ENCODE results near the gene CHRNE. TPM values are rescaled to one million over a fixed set of nuclear protein-coding genes. Genes with fewer than 3 reads are reported as not detected.

Gene CHRNE
- total and polyA plus RNA-seq, 2 of the 13 experiments (the other 11 are each of a cell fraction or from before 2014, with no cell fraction given), result 0.53 to 0.59 TPM

- TF ChIP-seq PBX2 (CRISPR knock-in tag; IDR thresholded peaks at IDR 0.05), result no peak
- 0 out of 2 replicates have a peak, but pooled peaks have one; percentile 43 for TF ChIP-seq ZSCAN31 (CRISPR knock-in tag; IDR thresholded peaks at IDR 0.05; ENCODE audit: low read depth)
- peak; percentile 51; the same call in 1 of the 2 replicates for TF ChIP-seq ZNF431 (CRISPR knock-in tag; IDR thresholded peaks at IDR 0.05; ENCODE audit: borderline replicate concordance, low read depth)
- TF ChIP-seq ZNF788 (CRISPR knock-in tag; IDR thresholded peaks at IDR 0.05; ENCODE audit: borderline replicate concordance), result peak; percentile 83; the same call in 1 of the 2 replicates
- peak; percentile 83 for TF ChIP-seq PITX1 (CRISPR knock-in tag; IDR thresholded peaks at IDR 0.05)
- TF ChIP-seq NFE2L1 (CRISPR knock-in tag; IDR thresholded peaks at IDR 0.05; ENCODE audit: borderline replicate concordance), result no peak
- TF ChIP-seq PPARG (CRISPR knock-in tag; conservative IDR thresholded peaks at IDR 0.05), result peak; percentile 55
- TF ChIP-seq ZNF660 (CRISPR knock-in tag; IDR thresholded peaks at IDR 0.05; ENCODE audit: borderline replicate concordance, low read depth), result no peak
- peak; percentile 62 for TF ChIP-seq NCOA2 (CRISPR knock-in tag; IDR thresholded peaks at IDR 0.05)
- peak; percentile 30; the same call in 1 of the 2 replicates for TF ChIP-seq AHDC1 (CRISPR knock-in tag; IDR thresholded peaks at IDR 0.05; ENCODE audit: borderline replicate concordance)
- peak in 1 of 2 experiments; percentile 72; a peak in 2 of 4 replicates for TF ChIP-seq EP300 (IDR thresholded peaks at IDR 0.05; ENCODE audit: low read depth in 2 of 2, low read length in 2 of 2)
- peak; percentile 53; the same call in 1 of the 2 replicates for TF ChIP-seq EP300 (CRISPR knock-in tag; IDR thresholded peaks at IDR 0.05; ENCODE audit: borderline replicate concordance)
- TF ChIP-seq ZFX (CRISPR knock-in tag; IDR thresholded peaks at IDR 0.05; ENCODE audit: low read depth), result peak; percentile 70
- TF ChIP-seq MIER3 (CRISPR knock-in tag; IDR thresholded peaks at IDR 0.05; ENCODE audit: borderline replicate concordance), result no peak
- TF ChIP-seq ZHX2 (IDR thresholded peaks at IDR 0.05; ENCODE audit: low read depth), result 0 out of 2 replicates have a peak, but pooled peaks have one; percentile 44
- TF ChIP-seq ZHX2 (CRISPR knock-in tag; IDR thresholded peaks at IDR 0.05; ENCODE audit: borderline replicate concordance), result no peak
Observed at GRCh38 chr17:4858068-4858881, 44.6 kb downstream of the CHRNE start (continued).
